HG03045 (cell line): ENCODE measurements around the gene MGAT4B.

ENCODE experiments used
- ATAC-seq: cut with Tn5 transposase; IDR thresholded peaks from one replicate; pipeline ENCODE4 v1.9.1; 2021; ENCODE audit warnings: mild to moderate bottlenecking, moderate library complexity; ENCODE audit not compliant: unreplicated experiment

The MGAT4B gene

DNA sequence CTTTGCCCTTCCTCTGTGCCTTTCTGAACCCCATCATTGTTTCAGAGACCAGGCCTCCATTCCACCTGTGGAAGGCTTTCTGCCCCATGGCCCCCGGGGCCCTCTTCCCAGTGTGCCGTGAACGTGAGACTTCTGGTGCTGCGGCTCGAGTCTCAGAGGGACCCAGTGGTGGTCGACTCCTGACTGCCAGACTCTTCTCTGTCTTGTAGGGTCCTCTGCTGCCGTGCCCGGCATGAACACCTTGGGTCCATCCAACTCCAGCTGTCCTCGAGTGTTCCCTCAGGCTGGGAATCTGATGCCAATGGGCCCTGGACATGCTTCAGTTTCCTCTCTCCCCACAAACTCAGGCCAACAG, 33.0 kb downstream of the MGAT4B start:
- no peak for ATAC-seq

GRCh38 chr5:179772351-179772750, 34.3 kb downstream of the MGAT4B start:
- ATAC-seq = no peak

GRCh38 chr5:179771311-179771895, 35.3 kb downstream of the MGAT4B start:
- ATAC-seq = no peak

DNA sequence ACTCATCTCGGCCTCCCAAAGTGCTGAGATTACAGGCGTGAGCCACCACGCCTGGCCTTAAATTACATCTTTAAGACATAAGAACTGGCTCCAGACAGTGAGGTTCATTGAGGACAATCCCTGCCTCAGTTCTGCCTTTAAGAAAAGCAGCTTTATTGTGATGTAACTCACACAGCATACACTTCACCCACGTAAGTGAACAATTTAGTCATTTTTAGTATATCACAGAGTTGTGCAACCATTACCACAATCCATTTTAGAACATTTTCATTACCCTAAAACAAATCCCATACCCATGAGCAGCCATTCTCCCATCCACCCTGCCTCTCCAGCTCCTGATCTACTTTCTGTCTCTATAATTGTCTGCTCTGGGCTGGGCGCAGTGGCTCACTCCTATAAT, 36.9 kb downstream of the MGAT4B start:
- ATAC-seq = no peak

DNA sequence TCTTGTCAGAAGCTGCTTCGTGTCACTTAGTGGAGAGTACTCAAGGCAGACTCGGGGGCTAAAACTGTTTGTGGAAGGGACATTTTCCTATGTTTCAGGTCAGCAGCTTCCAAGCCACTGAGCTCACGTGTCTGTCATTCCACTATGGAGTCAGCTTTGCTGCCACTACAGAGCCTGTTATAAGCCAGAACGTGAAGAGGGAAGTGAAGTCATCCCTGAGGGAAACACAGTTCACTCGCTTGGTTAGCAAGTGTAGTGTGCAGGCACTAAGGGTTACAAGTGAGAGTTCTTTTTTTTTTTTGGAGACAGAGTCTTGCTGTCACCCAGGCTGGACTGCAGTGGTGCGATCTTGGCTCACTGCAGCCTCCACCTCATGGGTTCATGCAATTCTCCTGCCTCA, 37.4 kb downstream of the MGAT4B start:
- no peak for ATAC-seq

DNA sequence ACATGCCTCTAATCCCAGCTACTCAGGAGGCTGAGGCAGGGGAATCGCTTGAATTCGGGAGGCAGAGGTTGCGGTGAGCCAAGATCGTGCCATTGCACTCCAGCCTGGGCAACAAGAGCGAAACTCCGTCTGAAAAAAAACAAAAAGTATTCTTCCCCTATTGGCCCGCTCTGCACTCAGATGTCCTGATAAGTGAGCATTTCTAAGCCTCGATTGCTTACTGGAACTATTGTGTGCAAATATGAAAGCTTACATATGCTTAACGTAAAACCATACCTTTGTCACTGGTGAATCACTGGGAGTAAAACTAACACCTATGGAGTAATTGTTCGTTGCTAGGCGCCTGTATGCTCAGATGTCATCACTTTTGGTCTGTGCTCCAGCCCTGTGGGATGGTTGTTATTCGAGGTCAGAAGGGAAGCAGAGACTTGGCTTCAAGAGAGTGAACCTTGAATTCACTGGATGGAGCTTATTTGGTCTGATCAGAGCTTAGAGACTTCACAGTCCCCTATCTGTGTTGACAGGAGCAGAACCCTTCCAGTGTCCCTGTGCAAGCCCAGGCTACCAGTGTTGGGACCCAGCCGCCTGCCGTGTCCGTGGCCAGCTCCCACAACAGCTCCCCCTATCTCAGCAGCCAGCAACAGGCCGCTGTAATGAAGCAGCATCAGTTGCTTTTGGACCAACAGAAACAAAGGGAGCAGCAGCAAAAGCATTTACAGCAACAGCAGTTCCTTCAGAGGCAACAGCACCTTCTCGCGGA, 38.2 kb downstream of the MGAT4B start:
- ATAC-seq = no peak

- no peak for ATAC-seq
Observed at GRCh38 chr5:179767496-179768100, 39.1 kb downstream of the MGAT4B start.

GRCh38 chr5:179766726-179767455, 39.8 kb downstream of the MGAT4B start:
- ATAC-seq = no peak

DNA sequence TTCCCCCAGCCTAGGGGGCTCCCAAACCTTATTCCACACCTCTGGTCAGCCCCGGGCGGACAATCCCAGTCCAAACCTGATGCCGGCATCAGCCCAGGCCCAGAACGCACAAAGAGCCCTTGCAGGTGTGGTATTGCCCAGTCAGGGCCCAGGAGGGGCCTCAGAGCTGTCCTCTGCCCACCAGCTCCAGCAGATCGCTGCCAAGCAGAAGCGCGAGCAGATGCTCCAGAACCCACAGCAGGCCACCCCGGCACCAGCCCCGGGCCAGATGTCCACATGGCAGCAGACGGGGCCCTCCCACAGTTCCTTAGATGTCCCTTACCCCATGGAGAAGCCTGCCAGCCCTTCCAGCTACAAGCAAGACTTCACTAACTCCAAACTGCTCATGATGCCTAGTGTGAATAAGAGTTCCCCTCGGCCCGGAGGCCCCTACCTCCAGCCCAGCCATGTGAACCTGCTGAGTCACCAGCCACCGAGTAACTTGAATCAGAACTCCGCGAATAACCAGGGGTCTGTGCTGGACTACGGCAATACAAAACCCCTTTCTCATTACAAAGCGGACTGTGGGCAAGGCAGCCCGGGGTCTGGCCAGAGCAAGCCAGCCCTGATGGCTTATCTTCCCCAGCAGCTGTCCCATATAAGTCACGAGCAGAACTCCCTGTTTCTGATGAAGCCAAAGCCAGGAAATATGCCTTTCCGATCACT, 40.5 kb downstream of the MGAT4B start:
- no peak for ATAC-seq

DNA sequence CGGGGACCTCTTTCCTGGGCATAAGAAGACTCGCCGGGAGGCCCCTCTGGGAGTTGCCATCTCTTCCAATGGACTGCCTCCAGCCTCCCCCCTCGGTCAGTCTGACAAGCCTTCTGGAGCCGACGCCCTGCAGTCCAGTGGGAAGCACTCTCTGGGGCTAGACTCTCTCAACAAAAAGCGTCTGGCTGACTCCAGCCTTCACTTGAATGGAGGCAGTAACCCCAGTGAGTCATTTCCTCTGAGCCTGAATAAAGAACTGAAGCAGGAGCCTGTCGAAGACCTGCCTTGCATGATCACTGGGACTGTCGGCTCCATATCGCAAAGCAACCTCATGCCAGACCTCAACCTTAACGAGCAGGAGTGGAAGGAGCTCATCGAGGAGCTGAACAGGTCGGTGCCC, 41.3 kb downstream of the MGAT4B start:
- no peak for ATAC-seq

DNA sequence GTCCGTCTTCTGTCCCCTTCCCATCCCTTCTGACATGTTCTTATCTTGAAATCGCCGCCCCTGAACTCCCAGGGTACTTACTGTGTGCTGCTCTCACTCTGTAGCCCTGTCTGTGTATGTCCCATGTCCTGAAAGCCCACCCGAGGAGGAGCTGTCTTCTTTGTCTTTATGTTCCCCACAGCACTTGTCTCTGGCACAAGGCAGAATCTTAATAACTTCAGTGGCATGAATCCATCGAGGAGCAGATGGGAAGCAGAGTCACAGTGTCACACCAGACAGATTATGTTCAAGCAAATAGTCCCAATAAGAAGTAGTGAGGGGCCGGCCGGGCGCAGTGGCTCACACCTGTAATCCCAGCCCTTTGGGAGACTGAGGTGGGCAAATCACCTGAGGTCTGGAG, 42.6 kb downstream of the MGAT4B start:
- ATAC-seq = no peak

DNA sequence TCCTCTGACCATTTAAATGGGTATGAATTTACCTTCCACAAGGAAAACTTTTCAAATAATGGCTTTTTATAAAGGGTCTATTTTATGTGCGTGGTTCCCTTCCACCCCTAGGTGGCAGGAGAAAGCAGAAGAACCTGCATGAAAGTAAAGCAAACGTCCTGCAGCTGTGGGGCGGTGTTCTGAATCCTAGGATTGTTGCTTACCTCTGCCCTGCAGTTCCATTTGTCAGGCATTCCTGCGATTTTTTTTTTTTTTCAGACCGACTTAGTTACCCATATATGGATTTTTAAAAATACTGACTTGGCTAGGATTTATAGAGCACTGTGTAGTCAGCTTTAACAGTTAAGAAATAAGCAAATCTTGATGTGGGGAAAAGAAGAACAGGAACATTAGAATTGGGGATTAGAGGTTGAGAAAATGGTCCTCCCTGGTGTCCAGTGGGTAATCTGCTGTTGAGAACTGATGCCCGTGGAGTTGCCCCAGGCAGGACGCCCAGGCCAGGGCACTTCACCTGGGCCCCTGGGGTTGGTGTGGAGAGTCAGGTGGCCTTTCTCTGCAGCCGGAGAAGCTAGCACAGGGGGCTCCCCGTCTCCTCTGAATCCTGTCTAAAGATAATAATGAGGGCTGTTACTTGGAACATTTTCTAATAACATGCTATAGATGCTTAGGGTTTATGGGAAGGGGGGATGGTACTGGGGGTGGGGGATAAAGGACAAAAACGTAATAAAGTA, 43.3 kb downstream of the MGAT4B start:
- peak; percentile 40 for ATAC-seq

DNA sequence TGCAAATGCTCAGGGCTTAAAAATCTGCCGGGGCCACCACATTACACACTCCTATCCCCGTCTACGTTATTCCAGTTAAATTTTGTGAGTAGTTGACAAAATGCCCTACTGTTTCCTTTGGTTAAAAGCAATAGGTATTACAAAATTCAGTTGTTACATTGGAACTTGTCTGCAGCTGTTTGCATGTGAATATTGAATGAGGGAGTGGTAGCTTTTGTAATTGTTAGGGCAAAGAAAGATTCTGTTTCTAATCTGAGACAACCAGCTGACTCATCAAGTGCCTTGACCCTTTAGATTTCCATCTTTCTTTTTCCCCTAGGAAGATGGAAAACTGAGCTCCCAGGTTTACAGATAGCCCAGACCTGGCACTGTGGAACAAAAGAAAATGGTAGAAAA, 43.9 kb downstream of the MGAT4B start:
- ATAC-seq = no peak

DNA sequence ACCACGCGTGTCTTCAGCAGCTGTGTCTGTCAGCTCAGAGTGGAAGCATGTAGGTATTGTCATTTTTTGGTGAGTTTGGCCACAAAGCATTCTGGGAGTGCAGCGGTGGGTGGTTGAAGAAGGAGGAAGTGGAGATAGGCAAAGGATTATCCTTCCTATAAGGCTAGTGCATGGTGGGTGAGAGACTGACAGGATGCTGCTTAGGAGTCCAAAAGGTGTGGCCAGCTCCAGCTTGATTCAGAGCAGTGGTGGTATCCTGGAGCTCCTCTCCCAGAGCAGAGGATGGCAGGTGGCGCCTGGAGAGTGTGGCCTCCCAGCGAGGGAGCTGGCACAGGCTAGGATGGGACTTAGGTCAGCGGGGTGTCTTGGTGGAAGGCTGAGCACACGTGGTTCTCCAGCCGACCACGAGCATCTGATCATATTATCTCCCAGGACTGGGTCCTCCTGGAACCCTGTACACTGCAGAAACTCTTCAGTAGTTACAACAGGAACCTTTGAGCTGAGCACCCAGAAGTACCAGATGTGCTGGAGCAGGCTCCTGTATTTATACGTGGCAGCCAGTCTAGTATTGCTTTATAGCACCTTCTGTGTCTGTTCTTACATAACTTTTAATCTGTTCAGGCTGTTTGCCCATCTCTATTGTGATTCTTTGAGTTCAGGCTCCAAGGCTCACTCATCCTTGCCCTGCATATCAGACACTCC, 44.4 kb downstream of the MGAT4B start:
- ATAC-seq = no peak

DNA sequence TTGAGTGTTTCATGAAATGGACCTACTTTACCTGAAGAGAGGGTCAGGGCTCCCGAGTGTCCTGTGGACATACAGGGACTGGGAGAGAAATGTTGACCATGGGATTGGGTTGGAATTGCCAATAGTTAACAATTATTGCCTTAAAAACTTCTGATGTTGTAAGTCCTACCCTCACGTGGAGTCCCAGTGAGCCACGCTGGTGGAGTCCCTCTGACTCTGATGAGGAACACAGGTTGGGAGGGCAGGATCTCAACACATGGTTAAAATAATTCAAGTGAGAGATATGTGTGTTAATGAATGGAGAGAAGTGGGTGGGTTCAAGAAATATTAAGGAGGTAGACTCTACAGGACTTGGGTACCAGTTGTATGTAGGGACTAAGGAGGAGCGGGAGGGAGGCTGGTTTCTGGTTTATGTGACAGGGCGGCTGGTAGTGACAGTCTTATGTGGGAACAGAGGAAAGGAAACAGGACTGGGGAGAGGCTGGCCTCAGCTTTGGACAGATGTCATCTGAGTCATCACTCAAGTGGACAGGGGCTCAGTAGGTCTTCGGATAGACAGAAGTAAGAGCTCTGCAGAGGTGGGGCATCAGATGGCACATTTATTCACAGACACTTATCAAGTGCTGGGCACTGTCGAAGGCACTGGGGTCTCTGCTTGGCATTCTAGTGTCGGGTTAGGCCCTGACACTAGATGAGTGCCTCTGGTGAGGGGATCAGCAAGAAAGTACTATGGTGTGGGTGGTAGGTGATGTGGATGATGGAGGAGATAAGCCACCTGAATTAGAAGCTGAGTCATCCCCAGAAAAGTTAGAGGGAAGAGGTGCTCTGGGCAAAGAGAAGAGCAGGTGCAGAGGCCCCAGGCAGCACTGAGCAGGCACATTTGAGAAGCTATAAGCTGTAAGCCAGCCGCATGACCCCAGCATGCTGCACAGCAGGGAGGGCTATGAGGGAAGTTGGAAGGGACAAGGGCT, 46.8 kb downstream of the MGAT4B start:
- peak; percentile 48 for ATAC-seq

DNA sequence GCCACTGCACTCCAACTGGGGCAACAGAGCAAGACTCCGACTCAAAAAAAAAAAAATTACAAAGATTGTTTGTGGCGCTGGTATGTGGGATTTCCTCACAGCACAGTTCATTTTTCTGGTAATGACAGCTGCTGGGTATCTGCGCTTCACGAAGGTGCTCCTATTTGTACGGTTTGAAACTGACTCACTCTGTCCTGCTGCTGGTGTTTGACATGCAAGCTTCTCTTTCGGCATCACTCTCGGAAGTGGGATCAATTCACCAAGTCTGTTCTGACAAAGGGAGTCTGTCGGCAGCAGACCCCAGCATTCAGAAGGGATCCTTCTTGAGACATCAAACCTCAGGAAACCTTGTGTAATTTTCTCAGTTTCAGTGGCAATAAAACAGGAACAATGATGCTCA, 47.7 kb downstream of the MGAT4B start:
- ATAC-seq = no peak

- no peak for ATAC-seq
Observed at GRCh38 chr5:179755022-179755421, 51.6 kb downstream of the MGAT4B start.

- ATAC-seq = no peak
Observed at GRCh38 chr5:179753971-179754370, 52.7 kb downstream of the MGAT4B start.
